Fibroblast of peridontal ligament (primary cell): Measurements from ENCODE around the gene CACNA1A.

ENCODE experiments used
- DNase-seq: peaks from one replicate; pipeline ENCODE4 v3.0.0-alpha.2; 2010; ENCODE audit errors: extremely low read depth

Gene CACNA1A

GRCh38 chr19:13164343-13165161 is 341.7 kb downstream of the CACNA1A start:
- no peak for DNase-seq

- DNase-seq: peak; percentile 72
Observed at GRCh38 chr19:13163609-13164342, 342.5 kb downstream of the CACNA1A start.

- peak; percentile 98 for DNase-seq
Observed at GRCh38 chr19:13162724-13163608, 343.3 kb downstream of the CACNA1A start.

GRCh38 chr19:13160557-13160956 is 345.7 kb downstream of the CACNA1A start:
- peak; percentile 57 for DNase-seq

- DNase-seq: no peak
Observed at GRCh38 chr19:13159713-13160112, 346.6 kb downstream of the CACNA1A start.
